Gastroesophageal sphincter (tissue), 3 donors: ENCODE data around the gene ZSCAN31.

Experiments
- CTCF ChIP-seq, 4 experiments: fragments of 200-600 bp in 2 of 4; fragments of 450-650 bp in 2 of 4; sonication (generic) in 1 of 4; IDR thresholded peaks; one replicate each; pipeline ENCODE4 v1.5.1; 2017 to 2019; ENCODE audit warnings: antibody characterized with exemption in 4 of 4, mild to moderate bottlenecking in 2 of 4, moderate library complexity in 2 of 4
- EP300 ChIP-seq: sonication (generic); formaldehyde crosslinking; IDR thresholded peaks from one replicate; pipeline ENCODE4 v1.6.1; 2017; ENCODE audit warnings: antibody characterized with exemption, mild to moderate bottlenecking
- POLR2A ChIP-seq, 2 donors: fragments of 450-650 bp; IDR thresholded peaks; one replicate each; pipeline ENCODE4 v1.6.1; 2017; ENCODE audit warnings: antibody characterized with exemption in 2 of 2, mild to moderate bottlenecking in 2 of 2, moderate library complexity in 1 of 2
- POLR2AphosphoS5 ChIP-seq: sonication (generic); formaldehyde crosslinking; IDR thresholded peaks from one replicate; pipeline ENCODE4 v1.6.1; 2017; ENCODE audit warnings: antibody characterized with exemption

- TF ChIP-seq POLR2AphosphoS5, result no peak
- TF ChIP-seq CTCF (IDR thresholded peaks at IDR 0.05), result no peak
- no peak for TF ChIP-seq POLR2A (IDR thresholded peaks at IDR 0.05)
- no peak for TF ChIP-seq EP300
Observed at GRCh38 chr6:28360961-28361360, 25.0 kb upstream of the ZSCAN31 start.
